ENCODE data around the gene HPCAL1.

The HPCAL1 gene

DNA sequence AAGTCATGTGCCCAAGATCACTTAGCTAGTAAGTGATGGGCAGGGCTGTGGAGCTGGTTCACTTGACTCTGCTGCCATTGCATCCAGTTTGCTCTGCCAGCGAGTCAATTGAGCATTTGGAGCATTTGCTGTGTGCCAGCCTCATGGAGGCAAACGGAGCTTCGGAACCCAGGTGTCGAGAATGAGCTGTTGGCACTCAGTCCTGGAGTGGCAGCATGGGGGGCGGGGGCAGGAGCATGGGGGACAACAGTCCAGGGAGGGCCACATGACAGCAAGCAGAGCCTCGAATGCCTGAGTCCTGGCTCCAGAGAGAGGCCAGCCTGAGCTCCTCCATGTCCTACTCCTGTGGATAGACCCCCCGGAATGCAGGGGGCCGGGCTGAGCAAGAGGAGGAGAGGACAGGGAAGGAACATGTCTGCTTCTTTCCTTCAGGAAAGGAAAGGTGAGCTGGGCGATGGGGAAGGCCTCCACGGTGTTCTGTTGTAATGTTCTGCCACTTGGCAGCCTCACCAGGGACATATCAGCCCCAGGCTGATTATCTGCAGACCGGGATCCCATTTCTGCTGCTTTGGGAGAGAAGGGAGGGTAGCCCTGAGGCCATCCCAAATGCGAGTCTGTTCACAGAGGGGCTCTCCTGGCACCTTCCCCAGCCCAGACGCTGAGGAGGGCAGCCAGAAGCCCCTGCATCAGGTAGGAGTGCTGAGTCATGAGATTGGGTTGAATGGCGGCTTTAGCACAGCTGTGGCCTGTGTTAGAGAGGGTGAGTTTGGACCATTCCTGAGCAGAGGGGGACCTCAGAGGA is 59.6 kb downstream of the HPCAL1 start:
- no peak for DNase-seq (ENCODE audit: low read depth)
- in situ Hi-C loops (cut with HindIII; ENCODE audit: low sequenced_read_pairs), result no loop called here
- TF ChIP-seq, protein P1, sequence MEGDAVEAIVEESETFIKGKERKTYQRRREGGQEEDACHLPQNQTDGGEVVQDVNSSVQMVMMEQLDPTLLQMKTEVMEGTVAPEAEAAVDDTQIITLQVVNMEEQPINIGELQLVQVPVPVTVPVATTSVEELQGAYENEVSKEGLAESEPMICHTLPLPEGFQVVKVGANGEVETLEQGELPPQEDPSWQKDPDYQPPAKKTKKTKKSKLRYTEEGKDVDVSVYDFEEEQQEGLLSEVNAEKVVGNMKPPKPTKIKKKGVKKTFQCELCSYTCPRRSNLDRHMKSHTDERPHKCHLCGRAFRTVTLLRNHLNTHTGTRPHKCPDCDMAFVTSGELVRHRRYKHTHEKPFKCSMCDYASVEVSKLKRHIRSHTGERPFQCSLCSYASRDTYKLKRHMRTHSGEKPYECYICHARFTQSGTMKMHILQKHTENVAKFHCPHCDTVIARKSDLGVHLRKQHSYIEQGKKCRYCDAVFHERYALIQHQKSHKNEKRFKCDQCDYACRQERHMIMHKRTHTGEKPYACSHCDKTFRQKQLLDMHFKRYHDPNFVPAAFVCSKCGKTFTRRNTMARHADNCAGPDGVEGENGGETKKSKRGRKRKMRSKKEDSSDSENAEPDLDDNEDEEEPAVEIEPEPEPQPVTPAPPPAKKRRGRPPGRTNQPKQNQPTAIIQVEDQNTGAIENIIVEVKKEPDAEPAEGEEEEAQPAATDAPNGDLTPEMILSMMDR (IDR thresholded peaks at IDR 0.05; ENCODE audit: low read depth, low read length, missing control alignments), result no peak
- H3K4me3 ChIP-seq (ENCODE audit: low read depth, low read length), result no peak overlapping the region

DNA sequence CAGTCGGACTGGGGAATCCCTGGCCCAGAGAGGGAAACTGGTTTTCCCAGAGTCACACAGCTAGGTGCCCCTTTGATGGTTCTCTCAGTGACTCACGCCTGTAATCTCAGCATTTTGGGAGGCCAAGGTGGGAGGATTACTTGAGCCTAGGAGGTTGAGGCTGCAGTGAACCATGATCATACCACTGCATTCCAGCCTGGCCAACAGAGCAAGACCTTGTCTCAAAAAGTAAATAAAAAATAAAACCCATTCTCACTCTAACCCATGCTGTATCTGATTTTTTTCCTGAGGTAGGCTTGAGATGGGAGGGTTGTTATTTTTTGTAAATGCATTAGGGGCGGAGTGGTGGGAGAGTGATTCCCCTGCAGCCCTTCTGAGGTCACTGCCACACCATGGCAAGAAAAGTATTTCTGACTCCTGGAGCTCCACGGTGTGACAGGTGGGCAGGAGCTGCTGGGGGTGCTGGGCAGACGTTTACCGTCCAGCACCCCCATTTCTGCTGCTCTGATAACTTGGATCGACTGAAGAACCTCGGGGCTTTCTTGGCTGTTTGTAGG is 60.3 kb downstream of the HPCAL1 start:
- TF ChIP-seq, protein P1 (IDR thresholded peaks at IDR 0.05; ENCODE audit: low read depth, low read length, missing control alignments), result no peak
- in situ Hi-C loops (cut with HindIII; ENCODE audit: low sequenced_read_pairs), result no loop called here
- H3K4me3 ChIP-seq (ENCODE audit: low read depth, low read length), result no peak overlapping the region
- DNase-seq (ENCODE audit: low read depth), result no peak

DNA sequence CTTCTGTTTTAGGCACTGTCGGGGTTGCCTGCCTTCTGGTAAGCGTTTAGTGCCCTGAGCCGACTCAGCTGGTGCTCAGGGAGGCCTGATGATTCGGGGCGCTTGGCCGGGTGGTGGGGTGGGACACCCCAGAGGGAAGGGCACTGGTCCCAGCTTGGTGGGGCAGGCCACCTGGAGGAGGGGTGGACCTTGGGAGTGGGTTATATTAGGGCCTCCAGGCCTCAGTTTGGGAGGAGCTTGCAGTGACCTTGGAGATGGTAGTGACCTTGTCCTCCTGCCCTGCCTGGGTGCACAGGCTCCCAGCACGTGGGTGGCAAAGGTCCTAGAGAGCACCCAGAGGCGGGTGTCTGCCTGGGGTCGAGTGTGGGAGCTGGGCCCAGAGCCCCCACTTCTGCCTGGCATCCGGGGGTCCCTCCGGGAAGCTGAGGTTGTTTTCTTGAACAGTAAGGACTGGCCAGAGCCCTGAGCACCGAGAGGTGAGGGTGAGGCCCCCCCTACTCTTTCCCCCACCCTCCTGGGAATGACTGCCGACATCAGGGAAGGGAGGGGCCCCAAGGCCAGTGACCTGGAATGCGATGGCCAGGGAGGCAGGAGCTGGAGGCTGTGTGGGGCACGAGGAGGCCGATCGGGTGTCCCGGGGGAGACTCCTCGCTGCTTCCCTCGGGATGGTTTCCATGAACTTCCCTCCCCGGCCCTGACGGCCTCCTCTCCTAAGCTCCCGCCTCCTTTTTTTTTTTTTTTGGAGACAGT is 61.3 kb downstream of the HPCAL1 start:
- H3K4me3 ChIP-seq (ENCODE audit: low read depth, low read length), result no peak overlapping the region
- TF ChIP-seq, protein P1 (IDR thresholded peaks at IDR 0.05; ENCODE audit: low read depth, low read length, missing control alignments), result no peak
- in situ Hi-C loops (cut with HindIII; ENCODE audit: low sequenced_read_pairs), result no loop called here
- no peak for DNase-seq (ENCODE audit: low read depth)

DNA sequence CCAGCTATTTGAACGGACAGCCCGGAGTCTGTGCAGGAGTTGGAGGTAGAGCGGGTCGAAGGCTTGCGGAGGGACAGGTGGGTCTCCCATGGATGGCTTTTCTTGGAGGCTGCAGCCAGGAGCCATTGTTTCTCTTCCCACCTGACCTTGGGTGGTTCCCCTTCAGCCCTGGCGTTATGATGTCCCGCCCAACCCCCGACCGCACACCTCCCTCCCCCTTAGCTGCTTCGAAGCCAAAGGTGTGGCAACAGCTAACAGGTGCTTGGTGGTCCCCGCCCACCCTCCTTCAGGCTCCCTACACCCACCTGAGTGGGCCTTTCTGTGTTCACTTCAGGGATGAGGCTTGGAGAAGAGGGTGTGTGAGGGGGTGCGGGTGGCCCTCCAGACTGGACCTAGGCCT is 62.7 kb downstream of the HPCAL1 start:
- in situ Hi-C loops (cut with HindIII; ENCODE audit: low sequenced_read_pairs), result no loop called here
- no peak for DNase-seq (ENCODE audit: low read depth)
- TF ChIP-seq, protein P1 (IDR thresholded peaks at IDR 0.05; ENCODE audit: low read depth, low read length, missing control alignments), result no peak
- H3K4me3 ChIP-seq (ENCODE audit: low read depth, low read length), result no peak overlapping the region

DNA sequence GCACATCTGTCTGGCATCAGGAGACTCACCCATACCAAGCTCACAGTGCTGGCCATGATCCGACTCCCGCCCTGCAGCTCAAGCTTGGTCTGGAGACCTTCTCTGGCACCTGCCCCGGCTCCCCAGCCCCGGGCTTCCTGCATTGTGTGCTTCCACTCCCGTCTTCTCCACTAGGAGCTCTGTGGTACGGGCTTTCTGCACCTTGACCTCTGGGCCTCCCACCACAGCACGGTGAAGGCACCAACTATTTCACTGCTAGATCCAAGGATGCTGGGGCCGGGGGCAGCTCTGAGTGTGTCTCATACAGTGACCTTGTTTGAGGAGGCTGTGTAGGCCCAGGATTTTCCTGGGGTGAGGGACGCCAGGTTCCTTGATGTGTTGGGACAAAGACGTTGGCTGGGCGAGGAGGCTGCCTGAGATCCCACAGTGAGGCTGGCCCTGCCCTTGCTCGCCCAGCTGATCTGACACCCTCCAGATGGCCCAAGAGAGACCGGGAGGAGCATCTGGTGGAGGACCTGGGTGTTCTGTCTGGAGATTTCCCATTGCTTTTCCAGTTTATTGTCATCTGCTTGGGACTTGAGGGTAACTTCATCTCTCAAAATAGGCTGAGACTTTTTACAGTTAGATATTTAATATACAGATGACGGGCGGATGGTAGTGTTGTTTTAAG is 64.0 kb downstream of the HPCAL1 start:
- no peak for DNase-seq (ENCODE audit: low read depth)
- H3K4me3 ChIP-seq (ENCODE audit: low read depth, low read length), result no peak overlapping the region
- TF ChIP-seq, protein P1 (IDR thresholded peaks at IDR 0.05; ENCODE audit: low read depth, low read length, missing control alignments), result no peak
- in situ Hi-C loops (cut with HindIII; ENCODE audit: low sequenced_read_pairs), result no loop called here

All from astrocyte of the cerebellum (primary cell).